Measurements from ENCODE around the gene PDE4DIP. TPM values are rescaled to one million over a fixed set of nuclear protein-coding genes. Genes with fewer than 3 reads are reported as not detected.
A peak's percentile ranks its signal among the peaks of the same experiment; 100 is the strongest.
"Not testable (repeated sequence)": the region's sequence is repeated elsewhere in the genome, so short reads cannot be mapped to it uniquely, and the experiment has no call there.

The PDE4DIP gene
- total RNA-seq, 2 experiments from 2014 or later, result 27.1 to 27.4 TPM

GRCh38 chr1:148945130-148945529, 100.9 kb downstream of the PDE4DIP start:
- H3K27me3 Mint-ChIP-seq; CTCF ChIA-PET; intact Hi-C loops (cut with DNase I, micrococcal nuclease): not testable (repeated sequence)

GRCh38 chr1:148948768-148949167, 104.5 kb downstream of the PDE4DIP start:
- H3K9me3 Mint-ChIP-seq; H3K27ac ChIP-seq (ENCODE audit: low read depth in 1 of 2, low read length in 2 of 2); POLR2A ChIA-PET; H3K9me3 ChIP-seq (ENCODE audit: control insufficient read depth in 1 of 2, insufficient read depth in 1 of 2, low read length in 2 of 2); H3K27me3 ChIP-seq (ENCODE audit: control insufficient read depth in 1 of 2, insufficient read depth in 2 of 2, low read length in 2 of 2); H3K27me3 Mint-ChIP-seq; H3K36me3 ChIP-seq (ENCODE audit: insufficient read depth, low read length); CTCF ChIA-PET; H3K36me3 Mint-ChIP-seq (ENCODE audit: low read depth); intact Hi-C loops (cut with DNase I, micrococcal nuclease); H3K27ac Mint-ChIP-seq; H3K4me3 ChIP-seq (ENCODE audit: low read length): not testable (repeated sequence)
- Mint-ChIP-seq H3K4me3 (peak overlapping the region; percentile 55), H3K4me1 (ENCODE audit: low read depth) (peaks cover 11% of the 10 kb centered on the region)
- ATAC-seq (ENCODE audit: poor library complexity) (peak; percentile 57), DNase-seq (peak in 3 of 14 experiments; percentile 40 to 66 (median 59))
- peaks cover 14% of the 10 kb centered on the region for H3K4me1 ChIP-seq (ENCODE audit: insufficient read depth, low read length)

More at GRCh38 chr1:148945130-148945529, 100.9 kb downstream of the PDE4DIP start:
- H3K4me3 ChIP-seq (ENCODE audit: low read length); H3K27me3 ChIP-seq (ENCODE audit: control insufficient read depth in 1 of 2, insufficient read depth in 2 of 2, low read length in 2 of 2); H3K27ac Mint-ChIP-seq; H3K9me3 ChIP-seq (ENCODE audit: control insufficient read depth in 1 of 2, insufficient read depth in 1 of 2, low read length in 2 of 2); H3K4me3 Mint-ChIP-seq; POLR2A ChIA-PET; DNase-seq; H3K9me3 Mint-ChIP-seq; H3K4me1 Mint-ChIP-seq (ENCODE audit: low read depth); H3K36me3 ChIP-seq (ENCODE audit: insufficient read depth, low read length); H3K27ac ChIP-seq (ENCODE audit: low read depth in 1 of 2, low read length in 2 of 2); H3K4me1 ChIP-seq (ENCODE audit: insufficient read depth, low read length); ATAC-seq (ENCODE audit: poor library complexity); H3K36me3 Mint-ChIP-seq (ENCODE audit: low read depth): not testable (repeated sequence)

- DNase-seq (peak; percentile 48 to 84 (median 67)), ATAC-seq (ENCODE audit: poor library complexity) (peak; percentile 63)
- peak overlapping the region; percentile 56 for H3K4me3 ChIP-seq (ENCODE audit: low read length)
- intact Hi-C loops (cut with DNase I, micrococcal nuclease); H3K27me3 Mint-ChIP-seq; H3K36me3 ChIP-seq (ENCODE audit: insufficient read depth, low read length); POLR2A ChIA-PET; H3K9me3 ChIP-seq (ENCODE audit: control insufficient read depth in 1 of 2, insufficient read depth in 1 of 2, low read length in 2 of 2); H3K9me3 Mint-ChIP-seq; CTCF ChIA-PET; H3K36me3 Mint-ChIP-seq (ENCODE audit: low read depth); H3K27me3 ChIP-seq (ENCODE audit: control insufficient read depth in 1 of 2, insufficient read depth in 2 of 2, low read length in 2 of 2); H3K27ac ChIP-seq (ENCODE audit: low read depth in 1 of 2, low read length in 2 of 2): not testable (repeated sequence)
- Mint-ChIP-seq H3K27ac (peak overlapping the region; percentile 70), H3K4me1 (ENCODE audit: low read depth) (peaks cover 16% of the 10 kb centered on the region), H3K4me3 (peak overlapping the region; percentile 87)
- peaks cover 15% of the 10 kb centered on the region for H3K4me1 ChIP-seq (ENCODE audit: insufficient read depth, low read length)
Observed at GRCh38 chr1:148951336-148952227, 107.4 kb downstream of the PDE4DIP start.

GRCh38 chr1:148952253-148952937, 108.2 kb downstream of the PDE4DIP start:
- Histone ChIP-seq H3K4me3 (ENCODE audit: low read length) (peak overlapping the region; percentile 56), H3K4me1 (ENCODE audit: insufficient read depth, low read length) (peaks cover 15% of the 10 kb centered on the region)
- DNase-seq (peak in 11 of 14 experiments; percentile 22 to 67 (median 47)), ATAC-seq (ENCODE audit: poor library complexity) (peak; percentile 60)
- H3K27ac ChIP-seq (ENCODE audit: low read depth in 1 of 2, low read length in 2 of 2); H3K36me3 ChIP-seq (ENCODE audit: insufficient read depth, low read length); H3K27me3 Mint-ChIP-seq; H3K9me3 ChIP-seq (ENCODE audit: control insufficient read depth in 1 of 2, insufficient read depth in 1 of 2, low read length in 2 of 2); H3K36me3 Mint-ChIP-seq (ENCODE audit: low read depth); POLR2A ChIA-PET; CTCF ChIA-PET; H3K27me3 ChIP-seq (ENCODE audit: control insufficient read depth in 1 of 2, insufficient read depth in 2 of 2, low read length in 2 of 2); H3K9me3 Mint-ChIP-seq; intact Hi-C loops (cut with DNase I, micrococcal nuclease): not testable (repeated sequence)
- peaks cover 16% of the 10 kb centered on the region for H3K4me1 Mint-ChIP-seq (ENCODE audit: low read depth)
- peak overlapping the region; percentile 70 for H3K27ac Mint-ChIP-seq
- H3K4me3 Mint-ChIP-seq, result peak overlapping the region; percentile 87

GRCh38 chr1:148952938-148953616, 108.8 kb downstream of the PDE4DIP start:
- H3K36me3 Mint-ChIP-seq (ENCODE audit: low read depth); H3K27me3 Mint-ChIP-seq; H3K36me3 ChIP-seq (ENCODE audit: insufficient read depth, low read length); H3K27me3 ChIP-seq (ENCODE audit: control insufficient read depth in 1 of 2, insufficient read depth in 2 of 2, low read length in 2 of 2); H3K27ac ChIP-seq (ENCODE audit: low read depth in 1 of 2, low read length in 2 of 2); ATAC-seq (ENCODE audit: poor library complexity); intact Hi-C loops (cut with DNase I, micrococcal nuclease); H3K27ac Mint-ChIP-seq; H3K9me3 Mint-ChIP-seq; POLR2A ChIA-PET; H3K9me3 ChIP-seq (ENCODE audit: control insufficient read depth in 1 of 2, insufficient read depth in 1 of 2, low read length in 2 of 2); CTCF ChIA-PET: not testable (repeated sequence)
- peak overlapping the region; percentile 56 for H3K4me3 ChIP-seq (ENCODE audit: low read length)
- DNase-seq, result peak in 7 of 14 experiments; percentile 4 to 37 (median 32)
- H3K4me1 ChIP-seq (ENCODE audit: insufficient read depth, low read length), result peaks cover 15% of the 10 kb centered on the region
- Mint-ChIP-seq H3K4me3 (peak overlapping the region; percentile 88), H3K4me1 (ENCODE audit: low read depth) (peaks cover 16% of the 10 kb centered on the region)

GRCh38 chr1:148953730-148954129, 109.5 kb downstream of the PDE4DIP start:
- not testable (repeated sequence) for ATAC-seq (ENCODE audit: poor library complexity)
- H3K4me3 ChIP-seq (ENCODE audit: low read length), result peak overlapping the region; percentile 25

More at GRCh38 chr1:148953730-148954129, 109.5 kb downstream of the PDE4DIP start:
- H3K27me3 ChIP-seq (ENCODE audit: control insufficient read depth in 1 of 2, insufficient read depth in 2 of 2, low read length in 2 of 2); H3K9me3 Mint-ChIP-seq; H3K27ac ChIP-seq (ENCODE audit: low read depth in 1 of 2, low read length in 2 of 2); CTCF ChIA-PET; DNase-seq; H3K9me3 ChIP-seq (ENCODE audit: control insufficient read depth in 1 of 2, insufficient read depth in 1 of 2, low read length in 2 of 2); H3K36me3 Mint-ChIP-seq (ENCODE audit: low read depth); POLR2A ChIA-PET; intact Hi-C loops (cut with DNase I, micrococcal nuclease); H3K36me3 ChIP-seq (ENCODE audit: insufficient read depth, low read length); H3K27me3 Mint-ChIP-seq: not testable (repeated sequence)
- peak overlapping the region; percentile 89 for H3K4me3 Mint-ChIP-seq
- peaks cover 15% of the 10 kb centered on the region for H3K4me1 ChIP-seq (ENCODE audit: insufficient read depth, low read length)
- peaks cover 15% of the 10 kb centered on the region for H3K4me1 Mint-ChIP-seq (ENCODE audit: low read depth)
- peak overlapping the region; percentile 66 for H3K27ac Mint-ChIP-seq
